HG02678 (cell line): ENCODE measurements around the gene GALR2.

Experiments
- ATAC-seq: cut with Tn5 transposase; IDR thresholded peaks from one replicate; pipeline ENCODE4 v1.9.1; 2021; ENCODE audit warnings: mild to moderate bottlenecking, moderate library complexity; ENCODE audit not compliant: unreplicated experiment

Gene GALR2

GRCh38 chr17:76079535-76079955 is 5.0 kb downstream of the GALR2 start:
- no peak for ATAC-seq

- no peak for ATAC-seq
Measured at GRCh38 chr17:76079956-76080767, 5.6 kb downstream of the GALR2 start.

GRCh38 chr17:76080768-76081287 is 6.2 kb downstream of the GALR2 start:
- ATAC-seq, result no peak

- no peak for ATAC-seq
Measured at GRCh38 chr17:76081295-76082210, 7.0 kb downstream of the GALR2 start.

DNA sequence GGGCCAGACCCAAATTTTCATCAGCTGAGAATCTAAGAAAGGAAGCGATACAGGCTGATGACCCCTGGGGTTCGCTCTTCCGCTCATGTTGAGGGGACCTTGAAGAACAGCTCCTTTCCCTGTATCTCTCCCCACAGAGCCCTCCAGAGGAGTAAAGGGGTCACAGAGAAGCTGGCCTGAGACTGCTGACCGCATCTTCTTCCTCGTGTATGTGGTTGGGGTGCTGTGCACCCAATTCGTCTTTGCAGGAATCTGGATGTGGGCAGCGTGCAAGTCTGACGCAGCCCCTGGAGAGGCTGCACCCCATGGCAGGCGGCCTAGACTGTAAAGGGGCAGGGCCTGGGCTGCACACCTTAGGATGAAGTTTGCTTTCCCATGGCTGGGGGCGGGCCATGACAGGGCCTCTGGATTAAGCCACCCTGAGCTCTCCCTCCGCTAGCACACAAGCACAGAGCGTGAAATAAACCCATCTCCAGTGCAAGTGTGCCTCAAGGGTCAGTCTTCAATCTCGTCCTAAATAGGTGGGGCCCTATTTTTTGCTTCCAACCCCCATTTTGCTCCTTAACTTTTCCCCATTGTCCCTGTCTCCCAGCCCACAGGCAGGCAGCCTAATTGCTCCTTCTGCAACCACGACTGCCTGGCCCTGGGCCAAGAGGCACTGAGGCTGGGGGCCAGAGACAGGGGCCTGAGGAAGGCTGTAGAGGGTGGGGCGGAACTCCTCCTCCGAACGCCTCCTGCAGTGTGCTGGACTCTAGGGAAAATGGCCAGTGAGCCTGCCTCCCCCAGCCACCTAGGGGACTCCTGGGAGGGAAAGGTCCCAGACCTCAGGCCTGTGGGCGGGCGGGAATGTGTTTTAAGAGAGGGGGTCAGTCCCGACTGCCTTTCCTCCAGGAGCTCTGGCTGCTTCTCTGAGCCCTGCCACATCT is 8.0 kb downstream of the GALR2 start:
- ATAC-seq, result no peak

- ATAC-seq, result no peak
Measured at GRCh38 chr17:76083536-76084182, 9.1 kb downstream of the GALR2 start.

DNA sequence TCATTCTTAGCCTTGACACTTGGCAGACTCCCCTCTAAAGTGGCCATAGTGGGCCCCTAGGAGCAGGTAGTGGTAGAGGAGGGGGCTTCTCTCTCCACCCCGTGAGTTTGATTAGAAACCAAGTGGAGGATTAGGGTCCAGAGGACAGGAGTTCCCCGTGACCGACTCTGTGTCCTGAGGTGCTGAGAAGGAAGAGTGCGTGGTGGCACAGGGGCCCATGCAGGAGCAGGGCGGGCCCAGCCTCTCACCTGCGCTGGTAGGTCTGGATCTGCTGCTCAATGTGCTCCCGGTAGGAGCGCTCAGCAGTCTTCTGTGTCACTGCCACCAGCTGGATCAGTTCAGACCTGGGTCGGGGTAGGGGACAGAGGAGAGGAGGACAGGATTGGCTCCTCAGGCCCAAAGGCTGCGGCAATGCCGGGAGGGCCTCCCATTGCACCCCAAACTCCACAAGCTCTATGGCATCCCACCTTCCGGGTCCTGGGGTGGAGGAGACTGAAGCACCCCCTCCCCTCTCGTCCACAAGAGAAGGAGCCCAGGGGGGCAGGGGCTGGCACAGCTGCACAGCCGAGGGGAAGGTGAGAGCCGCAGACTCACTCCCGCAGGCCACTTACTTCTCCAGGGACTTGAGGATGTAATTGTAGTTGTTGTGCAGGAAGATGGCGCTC is 10.6 kb downstream of the GALR2 start:
- no peak for ATAC-seq

DNA sequence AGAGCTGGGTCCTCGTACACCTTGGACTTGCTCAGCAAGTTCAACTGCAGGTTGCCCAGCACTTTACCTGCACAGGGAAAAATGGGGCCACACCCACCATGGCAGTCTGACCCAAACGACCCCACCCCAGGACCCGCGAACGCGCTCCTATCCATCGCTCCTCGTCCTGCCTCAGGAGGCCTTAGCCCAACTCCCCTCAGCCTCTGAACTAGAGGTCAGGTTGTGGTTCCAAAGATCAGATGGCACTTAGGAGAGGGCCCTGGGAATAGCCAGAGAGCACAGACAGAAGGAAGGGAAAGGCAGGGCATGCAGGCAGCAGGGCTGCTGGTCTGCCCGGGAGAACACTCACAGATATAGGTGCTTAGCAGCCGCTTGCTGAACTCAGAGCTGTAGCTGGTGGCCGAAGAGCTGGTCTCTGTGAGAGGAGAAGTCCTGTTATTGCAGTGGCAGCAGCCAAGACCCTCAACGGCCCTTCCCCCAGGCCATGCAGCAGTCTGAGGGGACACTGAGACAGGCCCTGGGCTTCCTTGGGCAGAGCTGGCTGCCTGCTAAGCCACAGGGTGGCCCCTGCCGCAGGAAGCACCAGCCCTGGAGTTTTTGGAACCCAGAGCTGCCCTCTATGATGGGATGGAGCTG is 11.3 kb downstream of the GALR2 start:
- ATAC-seq, result no peak

DNA sequence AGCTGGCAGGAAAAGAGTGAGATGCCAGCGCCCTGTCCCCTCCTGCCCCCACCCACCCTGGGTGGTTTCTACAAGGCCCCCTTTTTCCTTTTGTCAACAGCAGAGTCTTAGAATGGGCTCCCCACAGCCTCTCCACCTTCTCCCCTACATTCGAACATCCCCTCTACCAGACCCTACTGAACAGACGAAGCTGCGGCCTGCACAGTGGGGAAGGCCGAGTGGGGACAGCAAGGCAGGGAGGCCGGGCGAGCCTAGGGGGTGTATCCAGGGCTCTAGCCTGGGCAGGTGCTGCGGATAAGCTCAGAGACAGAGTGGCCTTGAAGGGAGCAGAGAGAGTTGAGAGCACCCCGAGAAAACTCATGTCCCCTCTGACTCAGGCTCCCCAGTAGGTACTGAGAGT is 11.8 kb downstream of the GALR2 start:
- no peak for ATAC-seq

GRCh38 chr17:76087531-76087930 is 12.9 kb downstream of the GALR2 start:
- ATAC-seq, result no peak

DNA sequence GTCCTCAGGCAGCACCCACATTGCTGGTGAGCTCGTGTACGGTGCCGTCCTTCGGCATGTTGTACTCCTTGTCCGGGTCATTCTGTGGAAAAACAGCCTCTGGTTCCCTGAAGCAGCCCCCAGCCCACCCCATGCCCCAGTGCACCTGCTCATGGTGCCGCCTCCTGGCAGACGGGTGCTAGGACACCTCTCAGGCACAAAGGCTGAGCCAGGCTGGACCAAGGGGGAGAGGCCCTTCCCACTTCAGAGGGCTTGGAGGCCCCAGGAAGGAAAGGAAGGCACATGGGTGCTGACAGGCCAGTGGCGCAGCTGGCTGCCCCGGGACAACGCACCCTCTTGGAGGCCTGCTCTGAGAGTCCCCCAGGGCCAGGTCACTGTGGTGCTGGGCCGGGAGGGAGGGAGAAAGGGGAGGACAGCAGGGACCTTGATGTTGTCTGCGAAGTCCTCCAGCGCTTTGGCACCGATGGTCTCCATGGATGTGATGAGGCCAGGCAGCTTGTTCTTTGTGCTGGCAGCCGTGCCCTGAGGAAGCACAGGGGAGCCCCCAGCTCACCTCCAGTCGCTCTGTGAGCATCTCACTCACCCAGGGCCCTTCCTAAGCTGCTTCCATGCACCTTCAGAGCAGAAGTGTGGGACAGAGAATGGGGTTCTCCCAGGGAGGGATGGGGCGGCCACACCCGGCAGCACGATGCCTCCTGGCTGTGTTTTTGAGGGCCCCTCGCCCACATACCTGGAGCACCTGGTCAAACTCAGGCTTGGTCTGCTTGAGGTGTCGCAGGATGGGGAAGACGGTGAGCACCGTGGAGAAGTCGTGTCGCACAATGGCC is 13.7 kb downstream of the GALR2 start:
- ATAC-seq, result no peak

- no peak for ATAC-seq
Measured at GRCh38 chr17:76088868-76089576, 14.4 kb downstream of the GALR2 start.

- ATAC-seq, result no peak
Measured at GRCh38 chr17:76089680-76090516, 15.3 kb downstream of the GALR2 start.

GRCh38 chr17:76090517-76091129 is 16.0 kb downstream of the GALR2 start:
- ATAC-seq, result no peak

GRCh38 chr17:76091526-76092286 is 17.1 kb downstream of the GALR2 start:
- ATAC-seq, result no peak
